Fibroblast of skin of left biceps (primary cell): Measurements from ENCODE around the gene RC3H1.

Source experiments
- DNase-seq, 2 experiments: peaks; one replicate each; pipeline ENCODE4 v3.0.0-alpha.2; 2013; ENCODE audit warnings: low read depth in 2 of 2

The RC3H1 gene

DNA sequence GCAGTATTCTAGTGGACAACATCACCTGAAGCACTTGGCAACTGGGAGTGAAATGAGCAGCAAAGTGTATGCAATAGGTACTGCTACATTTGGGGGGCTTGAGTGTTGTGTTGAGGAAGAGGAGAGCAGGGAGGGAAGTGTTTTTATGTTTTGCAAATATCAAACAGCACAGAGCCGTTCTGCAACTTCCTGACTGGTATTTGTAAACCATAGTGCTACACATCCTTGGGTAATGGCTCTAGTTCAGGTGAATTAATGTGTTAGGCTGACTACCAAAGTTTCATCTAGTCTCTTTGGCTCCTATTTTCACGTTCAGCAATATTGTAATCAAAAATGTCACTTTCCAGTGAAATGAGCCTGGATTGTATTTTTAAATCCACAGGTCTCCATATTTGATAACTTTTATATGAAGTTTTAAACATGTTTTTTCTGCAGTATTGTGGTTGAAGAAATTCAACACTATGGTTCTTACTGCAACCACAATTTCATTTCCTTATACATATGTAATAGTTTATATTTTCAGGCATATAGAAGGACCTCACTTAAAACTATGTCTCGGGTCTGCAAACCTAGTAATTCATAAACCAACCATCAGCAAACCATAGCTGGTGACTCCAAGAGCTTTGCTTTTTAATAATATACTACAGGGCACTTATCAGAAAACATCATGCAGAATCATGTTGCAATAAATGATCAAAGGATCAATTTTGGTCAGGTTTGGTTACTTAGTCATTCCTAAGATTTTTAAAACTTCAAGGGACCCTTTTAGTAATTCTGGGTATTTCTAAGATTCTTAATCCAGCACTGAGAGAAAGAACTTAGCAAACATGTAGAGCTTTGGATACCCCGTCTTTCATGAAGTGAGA, 135.2 kb downstream of the RC3H1 start:
- DNase-seq: no peak

DNA sequence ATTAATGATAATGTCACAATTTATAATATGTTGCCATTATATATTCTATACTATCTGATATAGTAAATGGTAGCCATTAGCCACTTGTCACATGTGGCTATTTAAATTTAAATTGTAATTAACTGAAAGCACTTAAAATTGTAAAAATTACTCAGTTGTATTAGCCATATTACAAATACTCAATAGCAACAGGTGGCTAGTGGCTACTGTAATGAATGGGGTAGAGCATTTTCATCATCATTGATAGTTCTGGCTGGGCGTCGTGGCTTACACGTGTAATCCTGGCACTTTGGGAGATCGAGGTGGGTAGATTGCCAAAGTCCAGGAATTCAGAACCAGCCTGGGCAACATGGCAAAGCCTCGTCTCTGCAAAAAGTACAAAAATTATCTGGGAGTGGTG, 137.5 kb downstream of the RC3H1 start:
- DNase-seq: no peak
